Kidney epithelial cell (primary cell): ENCODE data around the gene CD36. TPM values are rescaled to one million over a fixed set of nuclear protein-coding genes. Genes with fewer than 3 reads are reported as not detected.

Experiments used
- DNase-seq: peaks from one replicate; pipeline ENCODE4 v3.0.0-alpha.2; 2010; ENCODE audit warnings: low read depth
- H3K27me3 ChIP-seq: 2 replicates; pipeline ENCODE4 v1.6.0; 2011; ENCODE audit warnings: low read length; ENCODE audit not compliant: control insufficient read depth, insufficient read depth
- H3K36me3 ChIP-seq: 2 replicates; pipeline ENCODE4 v1.5.1; 2011; ENCODE audit warnings: low read length; ENCODE audit not compliant: control insufficient read depth, insufficient read depth
- H3K4me3 ChIP-seq: 2 replicates; pipeline ENCODE4 v1.5.1; 2011; ENCODE audit warnings: low read depth, mild to moderate bottlenecking, control low read depth, low read length
- total RNA-seq: library from RNA; depleted of rRNA; stranded (reverse); fragments of >200 nt; gene quantifications from 2 replicates; pipeline ENCODE4 v1.2.3, GENCODE V29; 2015
- TF ChIP-seq, protein P1 (sequence below): IDR thresholded peaks from 2 replicates; pipeline ENCODE4 v1.5.1; 2011; ENCODE audit warnings: mild to moderate bottlenecking, moderate library complexity, low read length, control low read depth, inconsistent platforms; ENCODE audit not compliant: insufficient read depth, poor library complexity, severe bottlenecking

CD36 gene
- total RNA-seq, 1 donor from 2014 or later: not detected

DNA sequence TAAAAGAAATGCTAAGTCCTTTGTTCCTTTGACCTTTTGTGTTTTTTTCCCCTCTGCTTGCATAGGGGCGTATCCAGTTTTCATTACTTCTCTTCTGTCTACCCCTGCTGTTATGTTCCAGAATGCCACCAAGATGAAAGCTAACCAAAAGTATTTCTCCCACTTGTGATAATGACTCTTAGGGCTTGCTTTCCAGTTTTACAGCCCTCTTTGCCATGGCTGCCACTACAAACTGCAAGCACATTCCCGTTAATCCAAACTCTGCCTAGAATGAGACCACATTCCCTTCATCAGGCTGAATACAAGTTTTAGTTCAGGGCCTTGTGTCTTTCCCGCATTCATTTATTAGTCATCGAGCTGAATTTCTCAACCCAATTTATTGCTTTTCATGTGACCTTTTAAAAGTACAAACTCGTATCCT is 23.6 kb upstream of the CD36 start:
- Histone ChIP-seq H3K27me3 (no peaks in the 10 kb centered on the region), H3K36me3 (no peaks in the 10 kb centered on the region), H3K4me3 (no peak overlapping the region)
- no peak for DNase-seq
- TF ChIP-seq, protein P1, sequence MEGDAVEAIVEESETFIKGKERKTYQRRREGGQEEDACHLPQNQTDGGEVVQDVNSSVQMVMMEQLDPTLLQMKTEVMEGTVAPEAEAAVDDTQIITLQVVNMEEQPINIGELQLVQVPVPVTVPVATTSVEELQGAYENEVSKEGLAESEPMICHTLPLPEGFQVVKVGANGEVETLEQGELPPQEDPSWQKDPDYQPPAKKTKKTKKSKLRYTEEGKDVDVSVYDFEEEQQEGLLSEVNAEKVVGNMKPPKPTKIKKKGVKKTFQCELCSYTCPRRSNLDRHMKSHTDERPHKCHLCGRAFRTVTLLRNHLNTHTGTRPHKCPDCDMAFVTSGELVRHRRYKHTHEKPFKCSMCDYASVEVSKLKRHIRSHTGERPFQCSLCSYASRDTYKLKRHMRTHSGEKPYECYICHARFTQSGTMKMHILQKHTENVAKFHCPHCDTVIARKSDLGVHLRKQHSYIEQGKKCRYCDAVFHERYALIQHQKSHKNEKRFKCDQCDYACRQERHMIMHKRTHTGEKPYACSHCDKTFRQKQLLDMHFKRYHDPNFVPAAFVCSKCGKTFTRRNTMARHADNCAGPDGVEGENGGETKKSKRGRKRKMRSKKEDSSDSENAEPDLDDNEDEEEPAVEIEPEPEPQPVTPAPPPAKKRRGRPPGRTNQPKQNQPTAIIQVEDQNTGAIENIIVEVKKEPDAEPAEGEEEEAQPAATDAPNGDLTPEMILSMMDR: no peak

DNA sequence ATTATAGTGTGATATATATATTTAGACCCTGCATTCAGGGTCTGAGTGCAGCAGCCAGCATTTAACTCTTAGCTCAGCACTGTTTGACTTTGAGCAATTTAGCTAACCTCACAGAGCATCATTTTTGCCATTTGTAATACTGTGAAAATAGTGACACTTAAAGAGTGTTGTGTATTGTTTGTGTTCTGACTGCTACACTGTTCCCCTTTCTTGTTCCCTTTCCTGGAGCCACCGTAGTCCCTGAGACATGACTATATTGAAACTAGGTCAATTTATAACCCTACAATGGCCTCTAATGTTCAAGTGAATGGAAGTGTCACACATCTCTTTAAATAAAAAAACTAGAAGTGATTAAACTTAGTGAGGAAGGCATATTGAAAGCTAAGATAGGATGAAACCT is 20.3 kb upstream of the CD36 start:
- no peak overlapping the region for H3K4me3 ChIP-seq
- TF ChIP-seq, protein P1: no peak
- H3K36me3 ChIP-seq: no peaks in the 10 kb centered on the region
- H3K27me3 ChIP-seq: no peaks in the 10 kb centered on the region
- DNase-seq: no peak

DNA sequence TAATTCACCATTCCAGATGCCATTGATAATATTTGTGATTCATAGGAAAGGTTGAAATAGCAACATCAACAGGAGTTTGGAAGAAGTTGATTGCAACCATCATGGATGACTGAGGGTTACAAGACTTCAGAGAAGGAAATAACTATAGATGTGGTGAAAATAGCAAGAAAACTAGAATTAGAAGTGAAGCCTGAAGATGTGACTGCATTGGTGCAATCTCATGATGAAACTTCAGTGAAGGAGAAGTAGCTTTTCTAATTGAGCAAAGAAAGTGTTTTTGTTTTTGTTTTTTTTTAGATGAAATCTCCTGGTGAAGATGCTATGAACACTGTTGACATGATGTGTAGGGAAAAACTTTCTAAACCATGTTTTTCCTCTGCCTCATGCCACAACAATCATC is 18.7 kb upstream of the CD36 start:
- DNase-seq: no peak
- TF ChIP-seq, protein P1: no peak
- Histone ChIP-seq H3K4me3 (no peak overlapping the region), H3K27me3 (no peaks in the 10 kb centered on the region), H3K36me3 (no peaks in the 10 kb centered on the region)

DNA sequence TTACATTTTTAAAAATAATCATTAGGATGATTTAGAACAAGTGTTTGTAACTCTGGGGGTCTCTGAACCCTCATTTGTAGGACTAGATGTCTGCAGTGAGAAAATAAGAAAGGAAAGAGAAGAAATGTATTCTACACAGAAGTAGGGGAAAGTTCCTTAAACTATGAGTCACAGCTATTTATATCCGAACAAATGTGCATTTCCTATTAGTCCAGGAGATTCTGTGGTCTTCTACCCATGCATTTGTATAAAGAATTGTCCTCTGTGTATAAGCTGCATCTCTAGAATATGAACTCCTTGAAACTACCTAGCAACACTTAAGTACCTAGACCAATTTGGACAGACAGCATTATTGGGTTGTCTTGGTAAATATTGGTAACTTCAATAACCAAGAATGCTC is 15.9 kb upstream of the CD36 start:
- no peak for DNase-seq
- no peaks in the 10 kb centered on the region for H3K36me3 ChIP-seq
- no peaks in the 10 kb centered on the region for H3K27me3 ChIP-seq
- TF ChIP-seq, protein P1: no peak
- H3K4me3 ChIP-seq: no peak overlapping the region

DNA sequence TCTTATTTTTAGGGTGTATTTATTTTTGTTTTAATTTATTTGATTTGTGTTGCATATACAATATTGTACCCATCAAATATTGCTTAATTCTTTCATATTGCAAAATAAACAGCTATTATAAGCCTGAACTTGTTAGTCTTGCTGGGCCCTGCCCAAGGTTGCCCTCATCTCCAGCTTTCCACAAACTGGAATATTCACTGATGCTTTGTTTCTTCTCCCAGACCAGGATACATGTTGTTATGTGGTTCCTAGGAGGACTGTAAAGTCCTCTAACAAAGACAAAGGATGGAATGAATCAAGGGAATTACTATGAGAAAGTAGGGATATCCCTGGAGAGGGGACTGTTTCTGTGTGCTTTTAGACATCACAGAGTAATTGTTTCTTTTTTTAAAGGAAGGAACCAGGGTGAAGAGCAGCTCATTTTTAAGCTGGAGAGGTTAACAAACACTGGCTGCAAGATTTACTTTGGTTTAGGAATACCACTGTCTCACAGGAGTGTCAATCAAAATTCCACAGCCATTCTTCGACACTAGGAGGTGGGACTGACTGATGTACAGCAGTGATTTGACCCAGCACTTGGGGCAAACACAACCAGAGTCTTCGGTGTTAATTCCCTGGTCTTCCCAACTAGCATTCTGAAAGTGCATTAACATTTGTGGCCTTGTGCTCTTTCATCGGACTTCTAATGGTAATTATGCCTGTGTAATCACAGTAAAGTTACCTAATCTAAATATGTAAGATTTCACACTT is 14.8 kb upstream of the CD36 start:
- no peak overlapping the region for H3K4me3 ChIP-seq
- TF ChIP-seq, protein P1: no peak
- no peaks in the 10 kb centered on the region for H3K27me3 ChIP-seq
- H3K36me3 ChIP-seq: no peaks in the 10 kb centered on the region
- no peak for DNase-seq

DNA sequence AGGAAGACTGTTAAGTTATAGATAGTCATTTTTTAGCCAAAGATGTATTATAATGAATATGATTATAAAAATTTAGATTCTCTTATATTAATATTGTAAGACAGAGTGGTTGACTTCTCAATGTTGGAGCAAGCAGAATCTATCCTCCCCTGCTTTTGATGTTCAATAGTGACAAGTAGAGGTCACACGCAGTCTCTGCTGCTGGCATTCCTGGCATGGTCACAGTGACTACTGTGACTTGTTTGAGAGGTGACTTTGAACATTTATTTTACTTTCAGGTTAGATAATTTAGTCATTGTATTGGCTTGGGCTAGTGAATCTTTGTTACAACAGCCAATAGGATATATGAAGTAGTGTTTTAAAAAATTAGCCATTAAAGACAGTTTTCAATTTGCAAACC is 13.7 kb upstream of the CD36 start:
- Histone ChIP-seq H3K36me3 (no peaks in the 10 kb centered on the region), H3K27me3 (no peaks in the 10 kb centered on the region), H3K4me3 (no peak overlapping the region)
- DNase-seq: no peak
- TF ChIP-seq, protein P1: no peak
